HG02884 (cell line): ENCODE measurements around the gene PIP4K2C.
"Not testable (repeated sequence)": the region's sequence is repeated elsewhere in the genome, so short reads cannot be mapped to it uniquely, and the experiment has no call there.

Source experiments
- ATAC-seq: cut with Tn5 transposase; IDR thresholded peaks from one replicate; pipeline ENCODE4 v1.9.1; 2021; ENCODE audit warnings: mild to moderate bottlenecking, moderate library complexity; ENCODE audit not compliant: unreplicated experiment

Gene PIP4K2C

GRCh38 chr12:57558864-57559263 is 32.1 kb upstream of the PIP4K2C start:
- ATAC-seq = no peak

- no peak for ATAC-seq
These were observed 30.5 kb upstream of the PIP4K2C start for GRCh38 chr12:57560516-57560915.

GRCh38 chr12:57561117-57561516 is 29.9 kb upstream of the PIP4K2C start:
- ATAC-seq = not testable (repeated sequence)

- no peak for ATAC-seq
These were observed 27.6 kb upstream of the PIP4K2C start for GRCh38 chr12:57563358-57563757.

GRCh38 chr12:57564178-57564740 is 26.7 kb upstream of the PIP4K2C start:
- ATAC-seq = no peak

- no peak for ATAC-seq
These were observed 22.2 kb upstream of the PIP4K2C start for GRCh38 chr12:57568838-57569237.

GRCh38 chr12:57569858-57570257 is 21.1 kb upstream of the PIP4K2C start:
- ATAC-seq = no peak

GRCh38 chr12:57570438-57570837 is 20.6 kb upstream of the PIP4K2C start:
- not testable (repeated sequence) for ATAC-seq

GRCh38 chr12:57571926-57572762 is 18.8 kb upstream of the PIP4K2C start:
- ATAC-seq = no peak

GRCh38 chr12:57574795-57575194 is 16.2 kb upstream of the PIP4K2C start:
- ATAC-seq = no peak

- ATAC-seq = no peak
These were observed 15.0 kb upstream of the PIP4K2C start for GRCh38 chr12:57575771-57576612.

GRCh38 chr12:57576613-57577160 is 14.3 kb upstream of the PIP4K2C start:
- ATAC-seq = no peak

- ATAC-seq = no peak
These were observed 12.8 kb upstream of the PIP4K2C start for GRCh38 chr12:57577981-57578758.

GRCh38 chr12:57579011-57579410 is 12.0 kb upstream of the PIP4K2C start:
- ATAC-seq = no peak

- no peak for ATAC-seq
These were observed 11.1 kb upstream of the PIP4K2C start for GRCh38 chr12:57579677-57580465.

- ATAC-seq = no peak
These were observed 10.6 kb upstream of the PIP4K2C start for GRCh38 chr12:57580466-57580795.

GRCh38 chr12:57581802-57582201 is 9.2 kb upstream of the PIP4K2C start:
- no peak for ATAC-seq

- ATAC-seq = no peak
These were observed 8.6 kb upstream of the PIP4K2C start for GRCh38 chr12:57582440-57582839.

- peak; percentile 99 for ATAC-seq
These were observed 7.8 kb upstream of the PIP4K2C start for GRCh38 chr12:57583008-57583831.
